Neutrophil (primary cell): ENCODE measurements around the gene TMC3.
A peak's percentile ranks its signal among the peaks of the same experiment; 100 is the strongest.

Source experiments
- H3K27ac ChIP-seq: fragments of 200-600 bp; sonication (generic); 2 replicates; pipeline ENCODE4 v1.5.1; 2016; ENCODE audit warnings: mild to moderate bottlenecking, moderate library complexity
- H3K27me3 ChIP-seq: fragments of 200-600 bp; sonication (generic); 2 replicates; pipeline ENCODE4 v1.6.0; 2016; ENCODE audit warnings: mild to moderate bottlenecking
- H3K36me3 ChIP-seq: fragments of 200-600 bp; sonication (generic); 2 replicates; pipeline ENCODE4 v1.5.1; 2017
- H3K4me1 ChIP-seq, 2 experiments: fragments of 200-600 bp in 1 of 2; sonication (generic) in 1 of 2; 1 replicate in 1 of 2; 2 replicates in 1 of 2; pipeline versions ENCODE4 v1.5.1 to v1.6.1; 2013 to 2016; ENCODE audit warnings: low read depth in 1 of 2, low read length in 1 of 2, mild to moderate bottlenecking in 1 of 2, moderate library complexity in 1 of 2; ENCODE audit not compliant: control insufficient read depth in 1 of 2, insufficient read depth in 1 of 2
- H3K4me3 ChIP-seq, 2 experiments: fragments of 200-600 bp in 1 of 2; sonication (generic) in 1 of 2; 1 replicate in 1 of 2; 2 replicates in 1 of 2; pipeline ENCODE4 v1.5.1; 2013 to 2016; ENCODE audit warnings: low read depth in 1 of 2, low read length in 1 of 2, mild to moderate bottlenecking in 1 of 2, moderate library complexity in 1 of 2
- H3K9me3 ChIP-seq: fragments of 200-600 bp; sonication (generic); 2 replicates; pipeline ENCODE4 v1.5.1; 2016
- TF ChIP-seq, protein P1 (sequence below): fragments of 200-600 bp; sonication (generic); IDR thresholded peaks from 2 replicates; pipeline ENCODE4 v1.5.1; 2016; ENCODE audit warnings: antibody characterized with exemption

Gene TMC3

GRCh38 chr15:81297603-81298575 lies 76.1 kb downstream of the TMC3 start:
- Histone ChIP-seq H3K27ac (peak overlapping the region; percentile 96), H3K27me3 (no peaks in the 10 kb centered on the region), H3K36me3 (peaks cover 39% of the 10 kb centered on the region), H3K4me1 (peaks cover 82 to 94% of the 10 kb centered on the region in 2 experiments), H3K9me3 (no peaks in the 10 kb centered on the region), H3K4me3 (peak overlapping the region; percentile 86 to 97)
- TF ChIP-seq, protein P1, sequence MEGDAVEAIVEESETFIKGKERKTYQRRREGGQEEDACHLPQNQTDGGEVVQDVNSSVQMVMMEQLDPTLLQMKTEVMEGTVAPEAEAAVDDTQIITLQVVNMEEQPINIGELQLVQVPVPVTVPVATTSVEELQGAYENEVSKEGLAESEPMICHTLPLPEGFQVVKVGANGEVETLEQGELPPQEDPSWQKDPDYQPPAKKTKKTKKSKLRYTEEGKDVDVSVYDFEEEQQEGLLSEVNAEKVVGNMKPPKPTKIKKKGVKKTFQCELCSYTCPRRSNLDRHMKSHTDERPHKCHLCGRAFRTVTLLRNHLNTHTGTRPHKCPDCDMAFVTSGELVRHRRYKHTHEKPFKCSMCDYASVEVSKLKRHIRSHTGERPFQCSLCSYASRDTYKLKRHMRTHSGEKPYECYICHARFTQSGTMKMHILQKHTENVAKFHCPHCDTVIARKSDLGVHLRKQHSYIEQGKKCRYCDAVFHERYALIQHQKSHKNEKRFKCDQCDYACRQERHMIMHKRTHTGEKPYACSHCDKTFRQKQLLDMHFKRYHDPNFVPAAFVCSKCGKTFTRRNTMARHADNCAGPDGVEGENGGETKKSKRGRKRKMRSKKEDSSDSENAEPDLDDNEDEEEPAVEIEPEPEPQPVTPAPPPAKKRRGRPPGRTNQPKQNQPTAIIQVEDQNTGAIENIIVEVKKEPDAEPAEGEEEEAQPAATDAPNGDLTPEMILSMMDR: no peak

GRCh38 chr15:81297147-81297572 lies 76.9 kb downstream of the TMC3 start:
- TF ChIP-seq, protein P1: no peak
- peaks cover 32% of the 10 kb centered on the region for H3K36me3 ChIP-seq
- peaks cover 82 to 94% of the 10 kb centered on the region in 2 experiments for H3K4me1 ChIP-seq
- H3K9me3 ChIP-seq: no peaks in the 10 kb centered on the region
- H3K27me3 ChIP-seq: no peaks in the 10 kb centered on the region
- peak overlapping the region; percentile 86 to 97 for H3K4me3 ChIP-seq
- H3K27ac ChIP-seq: peak overlapping the region; percentile 96

DNA sequence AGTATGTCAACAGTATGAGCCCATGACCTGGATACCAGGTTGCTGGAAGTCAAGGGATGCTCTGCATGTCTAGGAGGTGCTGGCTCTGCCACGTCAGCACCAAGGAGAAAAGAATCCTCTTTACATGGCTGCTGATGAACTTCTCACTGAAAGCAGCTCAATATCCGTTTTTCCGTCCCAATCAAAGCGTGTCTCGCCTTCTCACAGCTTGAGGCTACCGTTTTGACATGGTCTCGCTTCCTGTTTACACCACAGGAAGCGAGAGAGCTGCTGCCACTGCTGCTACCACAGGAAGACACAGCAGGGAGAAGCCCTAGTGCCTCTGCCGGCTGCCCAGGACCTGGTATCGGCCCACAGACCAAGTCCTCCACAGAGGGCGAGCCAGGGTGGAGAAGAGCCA lies 77.3 kb downstream of the TMC3 start:
- Histone ChIP-seq H3K36me3 (peaks cover 27% of the 10 kb centered on the region), H3K27ac (peak overlapping the region; percentile 96), H3K9me3 (no peaks in the 10 kb centered on the region), H3K27me3 (no peaks in the 10 kb centered on the region), H3K4me1 (peaks cover 82 to 94% of the 10 kb centered on the region in 2 experiments), H3K4me3 (peak overlapping the region; percentile 86 to 97)
- TF ChIP-seq, protein P1: no peak

- peaks cover 81 to 94% of the 10 kb centered on the region in 2 experiments for H3K4me1 ChIP-seq
- H3K27ac ChIP-seq: peak overlapping the region; percentile 96
These were observed 77.8 kb downstream of the TMC3 start for GRCh38 chr15:81296186-81296585.

DNA sequence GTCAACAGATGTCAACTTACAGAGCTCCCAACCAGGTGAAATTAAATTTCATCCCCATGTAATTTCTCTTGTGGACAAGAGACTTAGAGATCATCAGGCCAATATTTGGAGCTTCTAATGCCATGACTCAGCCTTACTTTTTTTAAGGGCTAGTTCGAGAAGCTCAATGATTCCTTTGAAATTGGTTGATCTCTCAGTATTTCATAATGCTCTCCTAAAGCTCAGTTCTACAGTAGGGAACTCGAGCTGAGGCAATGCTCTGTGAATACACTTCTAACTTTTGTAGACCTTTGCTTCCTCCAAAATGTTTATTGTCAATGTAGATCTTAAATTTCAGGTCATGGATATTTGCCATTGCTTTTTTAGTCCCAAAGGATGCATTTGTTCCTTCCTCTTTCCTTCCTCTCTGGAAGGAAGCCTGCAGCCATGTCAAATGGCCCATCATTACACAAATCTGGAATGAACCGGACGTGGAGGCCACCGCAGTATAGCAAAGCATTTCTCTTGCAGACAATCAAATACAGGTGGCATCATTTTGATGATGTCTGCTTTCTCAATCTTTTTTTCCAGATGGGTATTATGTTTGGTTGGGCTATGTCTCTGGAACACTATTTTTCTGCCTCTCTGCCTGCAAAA lies 78.4 kb downstream of the TMC3 start:
- Histone ChIP-seq H3K4me3 (peak overlapping the region; percentile 86 to 97), H3K27me3 (no peaks in the 10 kb centered on the region), H3K4me1 (peaks cover 75 to 89% of the 10 kb centered on the region in 2 experiments), H3K36me3 (peaks cover 16% of the 10 kb centered on the region), H3K9me3 (no peaks in the 10 kb centered on the region), H3K27ac (peak overlapping the region; percentile 96)
- TF ChIP-seq, protein P1: no peak

More at GRCh38 chr15:81296186-81296585, 77.8 kb downstream of the TMC3 start:
- Histone ChIP-seq H3K4me3 (peak overlapping the region; percentile 86 to 97), H3K9me3 (no peaks in the 10 kb centered on the region), H3K27me3 (no peaks in the 10 kb centered on the region), H3K36me3 (peaks cover 22% of the 10 kb centered on the region)
- TF ChIP-seq, protein P1: no peak
